SK-N-SH (cell line): ENCODE data around the gene CHRNA5.

Experiments
- ELF1 ChIP-seq: IDR thresholded peaks from 2 replicates; pipeline ENCODE4 v1.4.0; 2012
- EZH2phosphoT487 ChIP-seq: fragments of 200-600 bp; sonication (generic); IDR thresholded peaks from 2 replicates; pipeline ENCODE4 v1.6.1; 2017; ENCODE audit warnings: low read depth, mixed run types, mild to moderate bottlenecking, antibody characterized with exemption, moderate library complexity, borderline replicate concordance
- IRF3 ChIP-seq: fragments of 150-350 bp; IDR thresholded peaks from 2 replicates; pipeline ENCODE4 v1.6.1; 2016; ENCODE audit warnings: mild to moderate bottlenecking, low read depth, low read length
- REST ChIP-seq: IDR thresholded peaks from 2 replicates; pipeline ENCODE4 v1.6.1; 2012; ENCODE audit warnings: mild to moderate bottlenecking, low read depth, low read length, moderate library complexity
- TEAD4 ChIP-seq: IDR thresholded peaks from 2 replicates; pipeline ENCODE4 v1.4.0; 2012; ENCODE audit warnings: mild to moderate bottlenecking, borderline replicate concordance; ENCODE audit not compliant: insufficient read depth
- TF ChIP-seq, protein P1 (sequence below): IDR thresholded peaks from 2 replicates; pipeline ENCODE4; 2012
- TF ChIP-seq, protein P2 (sequence below): fragments of 200-600 bp; sonication (generic); IDR thresholded peaks from 2 replicates; pipeline ENCODE4 v1.6.1; 2017; ENCODE audit warnings: antibody characterized with exemption, mild to moderate bottlenecking, moderate library complexity

DNA sequence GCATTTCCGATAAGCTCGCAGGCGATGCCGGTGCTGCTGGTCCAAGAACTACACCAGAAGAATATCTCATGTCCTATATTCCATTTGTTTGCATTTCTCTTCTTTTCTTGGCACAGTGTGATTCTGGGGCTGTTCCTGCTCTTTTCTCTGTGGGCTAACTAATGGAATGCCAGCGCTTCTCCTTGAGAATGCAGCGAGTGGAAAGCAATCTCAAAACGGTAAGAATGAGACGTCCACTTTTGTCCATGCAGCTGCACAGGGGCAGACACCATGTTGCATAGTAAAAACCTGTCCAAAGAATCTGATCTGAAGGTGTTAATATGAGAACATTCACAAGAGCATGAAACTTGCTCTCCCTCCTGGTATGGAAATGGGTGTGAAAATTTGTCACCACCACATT is 62.0 kb downstream of the CHRNA5 start:
- TF ChIP-seq, protein P1, sequence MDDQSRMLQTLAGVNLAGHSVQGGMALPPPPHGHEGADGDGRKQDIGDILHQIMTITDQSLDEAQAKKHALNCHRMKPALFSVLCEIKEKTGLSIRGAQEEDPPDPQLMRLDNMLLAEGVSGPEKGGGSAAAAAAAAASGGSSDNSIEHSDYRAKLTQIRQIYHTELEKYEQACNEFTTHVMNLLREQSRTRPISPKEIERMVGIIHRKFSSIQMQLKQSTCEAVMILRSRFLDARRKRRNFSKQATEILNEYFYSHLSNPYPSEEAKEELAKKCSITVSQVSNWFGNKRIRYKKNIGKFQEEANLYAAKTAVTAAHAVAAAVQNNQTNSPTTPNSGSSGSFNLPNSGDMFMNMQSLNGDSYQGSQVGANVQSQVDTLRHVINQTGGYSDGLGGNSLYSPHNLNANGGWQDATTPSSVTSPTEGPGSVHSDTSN, result no peak
- TF ChIP-seq, protein P2, sequence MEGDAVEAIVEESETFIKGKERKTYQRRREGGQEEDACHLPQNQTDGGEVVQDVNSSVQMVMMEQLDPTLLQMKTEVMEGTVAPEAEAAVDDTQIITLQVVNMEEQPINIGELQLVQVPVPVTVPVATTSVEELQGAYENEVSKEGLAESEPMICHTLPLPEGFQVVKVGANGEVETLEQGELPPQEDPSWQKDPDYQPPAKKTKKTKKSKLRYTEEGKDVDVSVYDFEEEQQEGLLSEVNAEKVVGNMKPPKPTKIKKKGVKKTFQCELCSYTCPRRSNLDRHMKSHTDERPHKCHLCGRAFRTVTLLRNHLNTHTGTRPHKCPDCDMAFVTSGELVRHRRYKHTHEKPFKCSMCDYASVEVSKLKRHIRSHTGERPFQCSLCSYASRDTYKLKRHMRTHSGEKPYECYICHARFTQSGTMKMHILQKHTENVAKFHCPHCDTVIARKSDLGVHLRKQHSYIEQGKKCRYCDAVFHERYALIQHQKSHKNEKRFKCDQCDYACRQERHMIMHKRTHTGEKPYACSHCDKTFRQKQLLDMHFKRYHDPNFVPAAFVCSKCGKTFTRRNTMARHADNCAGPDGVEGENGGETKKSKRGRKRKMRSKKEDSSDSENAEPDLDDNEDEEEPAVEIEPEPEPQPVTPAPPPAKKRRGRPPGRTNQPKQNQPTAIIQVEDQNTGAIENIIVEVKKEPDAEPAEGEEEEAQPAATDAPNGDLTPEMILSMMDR, result no peak
- no peak for TF ChIP-seq EZH2phosphoT487
- no peak for TF ChIP-seq IRF3
- TF ChIP-seq ELF1, result no peak
- no peak for TF ChIP-seq REST
- no peak for TF ChIP-seq TEAD4
